ENCODE results near the gene HCFC1R1.
A peak's percentile ranks its signal among the peaks of the same experiment; 100 is the strongest.

The HCFC1R1 gene

GRCh38 chr16:3004319-3004718, 19.4 kb downstream of the HCFC1R1 start:
- no peak for FAIRE-seq
- no peak for TF ChIP-seq POLR2A (IDR thresholded peaks at IDR 0.05; ENCODE audit: low read depth, low read length)
- no peak for TF ChIP-seq POLR2AphosphoS5 (IDR thresholded peaks at IDR 0.05; ENCODE audit: low read depth, low read length)
- TF ChIP-seq TAF1 (IDR thresholded peaks at IDR 0.05; ENCODE audit: low read depth, low read length): no peak
- no peak for TF ChIP-seq SPI1 (IDR thresholded peaks at IDR 0.05; ENCODE audit: low read depth, low read length)
- TF ChIP-seq PAX5 (IDR thresholded peaks at IDR 0.05; ENCODE audit: insufficient read depth, low read length, severe bottlenecking): no peak
- TF ChIP-seq POU2F2 (IDR thresholded peaks at IDR 0.05; ENCODE audit: low read depth, low read length): no peak
- no peak for DNase-seq (ENCODE audit: insufficient read length, low spot score)

- peak; percentile 99 for FAIRE-seq
- DNase-seq (ENCODE audit: insufficient read length, low spot score): peak; percentile 99
- no peak for TF ChIP-seq TAF1 (IDR thresholded peaks at IDR 0.05; ENCODE audit: low read depth, low read length)
- TF ChIP-seq PAX5 (IDR thresholded peaks at IDR 0.05; ENCODE audit: insufficient read depth, low read length, severe bottlenecking): peak; percentile 24
Observed at GRCh38 chr16:3003582-3004270, 20.0 kb downstream of the HCFC1R1 start.

GRCh38 chr16:3001316-3001715, 22.4 kb downstream of the HCFC1R1 start:
- no peak for TF ChIP-seq POLR2A (IDR thresholded peaks at IDR 0.05; ENCODE audit: low read depth, low read length)
- no peak for TF ChIP-seq SPI1 (IDR thresholded peaks at IDR 0.05; ENCODE audit: low read depth, low read length)
- TF ChIP-seq POLR2AphosphoS5 (IDR thresholded peaks at IDR 0.05; ENCODE audit: low read depth, low read length): no peak
- TF ChIP-seq TAF1 (IDR thresholded peaks at IDR 0.05; ENCODE audit: low read depth, low read length): no peak
- no peak for TF ChIP-seq PAX5 (IDR thresholded peaks at IDR 0.05; ENCODE audit: insufficient read depth, low read length, severe bottlenecking)
- TF ChIP-seq POU2F2 (IDR thresholded peaks at IDR 0.05; ENCODE audit: low read depth, low read length): no peak
- DNase-seq (ENCODE audit: insufficient read length, low spot score) (no peak), FAIRE-seq (no peak)

GRCh38 chr16:3000540-3000939, 23.2 kb downstream of the HCFC1R1 start:
- TF ChIP-seq SPI1 (IDR thresholded peaks at IDR 0.05; ENCODE audit: low read depth, low read length): no peak
- no peak for TF ChIP-seq POLR2AphosphoS5 (IDR thresholded peaks at IDR 0.05; ENCODE audit: low read depth, low read length)
- TF ChIP-seq POU2F2 (IDR thresholded peaks at IDR 0.05; ENCODE audit: low read depth, low read length): no peak
- no peak for TF ChIP-seq TAF1 (IDR thresholded peaks at IDR 0.05; ENCODE audit: low read depth, low read length)
- no peak for TF ChIP-seq PAX5 (IDR thresholded peaks at IDR 0.05; ENCODE audit: insufficient read depth, low read length, severe bottlenecking)
- no peak for FAIRE-seq
- no peak for DNase-seq (ENCODE audit: insufficient read length, low spot score)

GRCh38 chr16:2999929-3000328, 23.8 kb downstream of the HCFC1R1 start:
- no peak for FAIRE-seq
- TF ChIP-seq TAF1 (IDR thresholded peaks at IDR 0.05; ENCODE audit: low read depth, low read length) (no peak), POLR2AphosphoS5 (IDR thresholded peaks at IDR 0.05; ENCODE audit: low read depth, low read length) (no peak), POLR2A (IDR thresholded peaks at IDR 0.05; ENCODE audit: low read depth, low read length) (no peak), POU2F2 (IDR thresholded peaks at IDR 0.05; ENCODE audit: low read depth, low read length) (no peak)

GRCh38 chr16:2996298-2996697, 27.4 kb downstream of the HCFC1R1 start:
- no peak for FAIRE-seq
- DNase-seq (ENCODE audit: insufficient read length, low spot score): no peak
- no peak for TF ChIP-seq POLR2A (IDR thresholded peaks at IDR 0.05; ENCODE audit: low read depth, low read length)
- no peak for TF ChIP-seq TAF1 (IDR thresholded peaks at IDR 0.05; ENCODE audit: low read depth, low read length)
- TF ChIP-seq PAX5 (IDR thresholded peaks at IDR 0.05; ENCODE audit: insufficient read depth, low read length, severe bottlenecking): no peak
- no peak for TF ChIP-seq SPI1 (IDR thresholded peaks at IDR 0.05; ENCODE audit: low read depth, low read length)
- no peak for TF ChIP-seq POU2F2 (IDR thresholded peaks at IDR 0.05; ENCODE audit: low read depth, low read length)
- TF ChIP-seq POLR2AphosphoS5 (IDR thresholded peaks at IDR 0.05; ENCODE audit: low read depth, low read length): no peak

More at GRCh38 chr16:2999929-3000328, 23.8 kb downstream of the HCFC1R1 start:
- no peak for DNase-seq (ENCODE audit: insufficient read length, low spot score)

- no peak for FAIRE-seq
- DNase-seq (ENCODE audit: insufficient read length, low spot score): no peak
Observed at GRCh38 chr16:2992383-2993081, 31.2 kb downstream of the HCFC1R1 start.

GRCh38 chr16:2991566-2992261, 32.0 kb downstream of the HCFC1R1 start:
- no peak for FAIRE-seq

More at GRCh38 chr16:2992383-2993081, 31.2 kb downstream of the HCFC1R1 start:
- TF ChIP-seq POU2F2 (IDR thresholded peaks at IDR 0.05; ENCODE audit: low read depth, low read length): no peak
- TF ChIP-seq POLR2AphosphoS5 (IDR thresholded peaks at IDR 0.05; ENCODE audit: low read depth, low read length): no peak
- no peak for TF ChIP-seq PAX5 (IDR thresholded peaks at IDR 0.05; ENCODE audit: insufficient read depth, low read length, severe bottlenecking)
- no peak for TF ChIP-seq SPI1 (IDR thresholded peaks at IDR 0.05; ENCODE audit: low read depth, low read length)
- no peak for TF ChIP-seq POLR2A (IDR thresholded peaks at IDR 0.05; ENCODE audit: low read depth, low read length)
- TF ChIP-seq TAF1 (IDR thresholded peaks at IDR 0.05; ENCODE audit: low read depth, low read length): no peak

GRCh38 chr16:2990891-2991290, 32.9 kb downstream of the HCFC1R1 start:
- TF ChIP-seq POU2F2 (IDR thresholded peaks at IDR 0.05; ENCODE audit: low read depth, low read length): no peak
- no peak for TF ChIP-seq SPI1 (IDR thresholded peaks at IDR 0.05; ENCODE audit: low read depth, low read length)
- DNase-seq (ENCODE audit: insufficient read length, low spot score): no peak
- no peak for FAIRE-seq

More at GRCh38 chr16:2991566-2992261, 32.0 kb downstream of the HCFC1R1 start:
- DNase-seq (ENCODE audit: insufficient read length, low spot score): no peak
- no peak for TF ChIP-seq POU2F2 (IDR thresholded peaks at IDR 0.05; ENCODE audit: low read depth, low read length)
- TF ChIP-seq SPI1 (IDR thresholded peaks at IDR 0.05; ENCODE audit: low read depth, low read length): no peak
- TF ChIP-seq POLR2AphosphoS5 (IDR thresholded peaks at IDR 0.05; ENCODE audit: low read depth, low read length): no peak
- no peak for TF ChIP-seq POLR2A (IDR thresholded peaks at IDR 0.05; ENCODE audit: low read depth, low read length)
- no peak for TF ChIP-seq TAF1 (IDR thresholded peaks at IDR 0.05; ENCODE audit: low read depth, low read length)
- TF ChIP-seq PAX5 (IDR thresholded peaks at IDR 0.05; ENCODE audit: insufficient read depth, low read length, severe bottlenecking): no peak

Measured in GM12891 (cell line).